PC-3 (cell line): ENCODE data around the gene SLC23A1. TPM values are rescaled to one million over a fixed set of nuclear protein-coding genes. Genes with fewer than 3 reads are reported as not detected.
A peak's percentile ranks its signal among the peaks of the same experiment; 100 is the strongest.

Source experiments
- ATAC-seq: fragments of 200-7000 bp; cut with Tn5 transposase; 2 replicates; pipeline ENCODE4 v1.9.1; 2020; ENCODE audit warnings: mild to moderate bottlenecking, moderate library complexity
- Bru-seq: library from RNA; stranded (reverse); fragments of 400-500 nt; gene quantifications from one replicate; lab custom pipeline; 2021; lab: Mats Ljungman, UMichigan
- BruChase-seq, 2 experiments: library from RNA; stranded (reverse); fragments of 400-500 nt; gene quantifications; one replicate each; lab custom pipeline; 2021; lab: Mats Ljungman, UMichigan
- BruUV-seq: library from RNA; stranded (reverse); fragments of 400-500 nt; replicated peaks from 2 replicates; lab custom pipeline; 2021; lab: Mats Ljungman, UMichigan
- CTCF ChIA-PET: fragments of 300-600 bp; sonication (Branson Sonifier 250); formaldehyde crosslinking; loops from one replicate; lab custom pipeline; 2022; ENCODE audit warnings: antibody characterized with exemption; lab: Charles Lee
- POLR2A ChIA-PET: fragments of 300-600 bp; sonication (Branson Sonifier 250); formaldehyde crosslinking; loops from one replicate; lab custom pipeline; 2022; ENCODE audit warnings: antibody characterized with exemption; ENCODE audit not compliant: unreplicated experiment; lab: Charles Lee
- DNase-seq: peaks from one replicate; pipeline ENCODE4 v3.0.0-alpha.2; 2015
- H2AFZ ChIP-seq: fragments of 300-600 bp; sonication (generic); 2 replicates; pipeline ENCODE4 v1.6.0; 2016; ENCODE audit warnings: antibody characterized with exemption, low read length
- H3F3A ChIP-seq: fragments of 300-600 bp; sonication (generic); one replicate; pipeline ENCODE4 v1.6.0; 2017; ENCODE audit warnings: antibody characterized with exemption, low read length, control low read depth, mild to moderate bottlenecking; ENCODE audit not compliant: unreplicated experiment
- H3K27ac ChIP-seq: fragments of 300-600 bp; sonication (generic); 2 replicates; pipeline ENCODE4 v1.5.1; 2016; ENCODE audit warnings: mild to moderate bottlenecking, low read length
- H3K27me3 ChIP-seq: fragments of 300-600 bp; sonication (generic); 2 replicates; pipeline ENCODE4 v1.6.1; 2016; ENCODE audit warnings: low read length, mixed read lengths
- H3K36me3 ChIP-seq: fragments of 300-600 bp; sonication (generic); 2 replicates; pipeline ENCODE4 v1.6.1; 2016; ENCODE audit warnings: low read depth, mixed run types, low read length, mixed read lengths
- H3K4me1 ChIP-seq: fragments of 300-600 bp; sonication (generic); 2 replicates; pipeline ENCODE4 v1.5.1; 2016; ENCODE audit warnings: low read length; ENCODE audit not compliant: insufficient read depth
- H3K4me2 ChIP-seq: fragments of 300-600 bp; sonication (generic); 2 replicates; pipeline ENCODE4 v1.6.0; 2016; ENCODE audit warnings: low read length
- H3K4me3 ChIP-seq: fragments of 300-600 bp; sonication (generic); 2 replicates; pipeline ENCODE4 v1.5.1; 2016; ENCODE audit warnings: mild to moderate bottlenecking, low read length, mixed read lengths
- H3K79me2 ChIP-seq: fragments of 300-600 bp; sonication (generic); 2 replicates; pipeline ENCODE4 v1.6.1; 2017; ENCODE audit warnings: low read length, mixed read lengths
- H3K9ac ChIP-seq: fragments of 300-600 bp; sonication (generic); 2 replicates; pipeline ENCODE4 v1.6.0; 2016; ENCODE audit warnings: mild to moderate bottlenecking, low read length
- H3K9me2 ChIP-seq: fragments of 300-600 bp; sonication (generic); replicated peaks from 2 replicates; pipeline ENCODE4 v1.6.1; 2016; ENCODE audit warnings: mixed run types, low read length, mixed read lengths
- H3K9me3 ChIP-seq: fragments of 300-600 bp; sonication (generic); 2 replicates; pipeline ENCODE4 v1.6.1; 2016; ENCODE audit warnings: low read length, mixed read lengths
- H4K20me1 ChIP-seq: fragments of 300-600 bp; sonication (generic); 2 replicates; pipeline ENCODE4 v1.6.1; 2016; ENCODE audit warnings: low read length, mixed read lengths
- EZH2 ChIP-seq: fragments of 300-600 bp; sonication (generic); IDR thresholded peaks from one replicate; pipeline ENCODE4 v1.6.1; 2017; ENCODE audit warnings: antibody characterized with exemption, mild to moderate bottlenecking, low read length; ENCODE audit not compliant: unreplicated experiment
- EZH2phosphoT487 ChIP-seq: fragments of 300-600 bp; sonication (generic); IDR thresholded peaks from 2 replicates; pipeline ENCODE4 v1.6.1; 2018; ENCODE audit warnings: mild to moderate bottlenecking, antibody characterized with exemption, low read length, borderline replicate concordance
- intact Hi-C: fragments of 100-400 bp; cut with micrococcal nuclease; formaldehyde crosslinking; loops from 2 replicates; pipeline ENCODE4 v1.9.0; 2023
- long read RNA-seq: library from polyadenylated mRNA; unstranded; transcript quantifications from one replicate; pipeline ENCODE4 v2.0.0, GENCODE V29; 2021; ENCODE audit not compliant: unreplicated experiment
- total RNA-seq: library from RNA; depleted of rRNA; stranded (reverse); fragments of >200 nt; gene quantifications from 2 replicates; pipeline ENCODE4 v1.2.3, GENCODE V29; 2014; rRNA removed
- TF ChIP-seq, protein P1 (sequence below): fragments of 300-600 bp; sonication (generic); conservative IDR thresholded peaks from 2 replicates; pipeline ENCODE4 v1.5.1; 2017; ENCODE audit warnings: antibody characterized with exemption, low read depth, mild to moderate bottlenecking, low read length

Gene SLC23A1
- total RNA-seq = not detected in 2 replicates
- Bru-seq, nascent RNA = percentile 6 among the genes with signal in this experiment
- percentile 14 among the genes with signal in this experiment for BruChase-seq, experiment 1, labeled RNA remaining after a 6-hour chase
- BruChase-seq, experiment 2, labeled RNA remaining after a 2-hour chase = percentile 8 among the genes with signal in this experiment
- long read RNA-seq, partial matches to known transcripts = 0 of 1 reads
- long read RNA-seq, other reads (novel, unspliced or antisense) = 1 of 1 reads

DNA sequence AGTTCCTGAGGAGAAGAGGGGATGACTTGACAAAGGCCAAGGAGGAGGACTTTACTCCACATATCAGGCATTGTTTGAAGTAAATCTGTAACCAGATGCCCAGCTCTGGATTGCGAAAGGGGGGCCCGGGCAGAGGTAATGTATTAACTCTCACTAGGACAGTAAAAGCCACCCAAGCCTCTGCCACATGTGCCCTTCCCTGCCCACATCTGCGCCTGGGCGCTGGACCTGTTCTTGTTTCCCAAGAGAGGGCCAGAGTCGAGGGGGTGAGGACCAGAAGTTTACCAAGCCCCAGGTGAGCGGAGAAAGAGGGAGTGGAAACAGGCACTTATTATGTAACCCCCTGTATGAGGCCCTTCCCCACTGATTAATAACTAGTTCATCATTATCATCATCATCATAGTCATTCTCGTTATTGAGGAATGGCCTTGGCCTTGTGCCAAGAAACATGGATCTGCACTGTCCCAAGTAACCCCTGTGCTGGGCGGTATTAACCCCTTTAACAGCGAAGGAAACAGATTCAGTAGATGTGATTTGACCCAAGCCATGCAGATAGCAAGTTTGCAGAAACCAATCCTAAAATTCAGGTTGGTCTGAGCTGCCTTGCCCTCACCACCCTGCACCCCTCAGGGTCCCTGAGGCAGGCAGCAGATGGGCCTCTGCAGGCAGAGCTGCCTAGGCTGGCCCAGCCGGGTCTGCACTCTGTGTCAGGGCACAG is at the start of gene SLC23A1:
TSS of gene SLC23A1 (minus strand) at position 23 of the 718 bp plus-strand sequence. CDS start 44 bp downstream, outside the sequence.
- intact Hi-C loops = no loop called here
- ATAC-seq (no peak), DNase-seq (no peak)
- H4K20me1 ChIP-seq = no peaks in the 10 kb centered on the region
- H3K4me2 ChIP-seq = no peak within 1 kb of the TSS
- no peaks in the 10 kb centered on the region for H3K36me3 ChIP-seq
- no peaks in the 10 kb centered on the region for H3K9me3 ChIP-seq
- no peak within 1 kb of the TSS for H3K27ac ChIP-seq
- no peaks in the 10 kb centered on the region for H3K27me3 ChIP-seq
- H3K79me2 ChIP-seq = no peaks in the 10 kb centered on the region
- no peaks in the 10 kb centered on the region for H3K9me2 ChIP-seq
- peaks cover 4% of the 10 kb centered on the region; the same call in 1 of the 2 replicates for H3K4me1 ChIP-seq
- ChIA-PET CTCF (no interaction called here), POLR2A (interaction anchor here (0.5 kb wide), 1 partner anchor 53 kb away, joined by 4 read pairs; no protein-coding TSS in a partner anchor)
- no peak within 1 kb of the TSS for H2AFZ ChIP-seq
- TF ChIP-seq EZH2 (no peak), EZH2phosphoT487 (no peak)
- TF ChIP-seq, protein P1, sequence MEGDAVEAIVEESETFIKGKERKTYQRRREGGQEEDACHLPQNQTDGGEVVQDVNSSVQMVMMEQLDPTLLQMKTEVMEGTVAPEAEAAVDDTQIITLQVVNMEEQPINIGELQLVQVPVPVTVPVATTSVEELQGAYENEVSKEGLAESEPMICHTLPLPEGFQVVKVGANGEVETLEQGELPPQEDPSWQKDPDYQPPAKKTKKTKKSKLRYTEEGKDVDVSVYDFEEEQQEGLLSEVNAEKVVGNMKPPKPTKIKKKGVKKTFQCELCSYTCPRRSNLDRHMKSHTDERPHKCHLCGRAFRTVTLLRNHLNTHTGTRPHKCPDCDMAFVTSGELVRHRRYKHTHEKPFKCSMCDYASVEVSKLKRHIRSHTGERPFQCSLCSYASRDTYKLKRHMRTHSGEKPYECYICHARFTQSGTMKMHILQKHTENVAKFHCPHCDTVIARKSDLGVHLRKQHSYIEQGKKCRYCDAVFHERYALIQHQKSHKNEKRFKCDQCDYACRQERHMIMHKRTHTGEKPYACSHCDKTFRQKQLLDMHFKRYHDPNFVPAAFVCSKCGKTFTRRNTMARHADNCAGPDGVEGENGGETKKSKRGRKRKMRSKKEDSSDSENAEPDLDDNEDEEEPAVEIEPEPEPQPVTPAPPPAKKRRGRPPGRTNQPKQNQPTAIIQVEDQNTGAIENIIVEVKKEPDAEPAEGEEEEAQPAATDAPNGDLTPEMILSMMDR = no peak
- no peak within 1 kb of the TSS for H3K9ac ChIP-seq
- H3K4me3 ChIP-seq = no peak within 1 kb of the TSS
- BruUV-seq = no TSS peak
- no peaks in the 10 kb centered on the region for H3F3A ChIP-seq

DNA sequence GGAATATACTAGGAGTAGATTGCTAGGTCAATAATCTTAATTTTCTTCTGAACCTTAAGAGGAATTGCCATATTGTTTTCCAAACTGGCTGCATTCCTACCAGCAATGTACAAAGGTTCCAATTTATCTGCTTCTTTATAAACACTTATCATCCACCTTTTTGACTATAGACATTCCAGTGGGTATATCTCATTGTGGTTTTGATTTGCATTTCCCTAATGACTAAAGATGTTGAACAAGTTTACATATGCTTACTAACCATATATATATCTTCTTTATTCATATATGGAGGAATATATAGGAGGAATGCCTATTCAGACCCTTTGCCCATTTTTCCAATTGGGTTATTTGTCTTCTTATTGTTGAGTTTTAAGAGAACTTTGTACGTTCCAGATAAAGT is 48.6 kb upstream of the SLC23A1 start:
- H3K9ac ChIP-seq = no peak overlapping the region
- no peaks in the 10 kb centered on the region for H3K27me3 ChIP-seq
- no peaks in the 10 kb centered on the region for H3K9me3 ChIP-seq
- TF ChIP-seq, protein P1 = no peak
- no peak for TF ChIP-seq EZH2
- TF ChIP-seq EZH2phosphoT487 = no peak
- intact Hi-C loops = no loop called here
- ChIA-PET POLR2A (no interaction called here), CTCF (no interaction called here)
- no peaks in the 10 kb centered on the region for H3K4me1 ChIP-seq
- H2AFZ ChIP-seq = no peak overlapping the region
- H3K36me3 ChIP-seq = no peaks in the 10 kb centered on the region
- H3K4me2 ChIP-seq = no peak overlapping the region
- no peaks in the 10 kb centered on the region for H3F3A ChIP-seq
- no peak overlapping the region for H3K4me3 ChIP-seq
- no peaks in the 10 kb centered on the region for H3K9me2 ChIP-seq
- no peaks in the 10 kb centered on the region for H4K20me1 ChIP-seq
- H3K27ac ChIP-seq = no peak overlapping the region
- no TSS peak for BruUV-seq
- DNase-seq (no peak), ATAC-seq (no peak)
- H3K79me2 ChIP-seq = no peaks in the 10 kb centered on the region

DNA sequence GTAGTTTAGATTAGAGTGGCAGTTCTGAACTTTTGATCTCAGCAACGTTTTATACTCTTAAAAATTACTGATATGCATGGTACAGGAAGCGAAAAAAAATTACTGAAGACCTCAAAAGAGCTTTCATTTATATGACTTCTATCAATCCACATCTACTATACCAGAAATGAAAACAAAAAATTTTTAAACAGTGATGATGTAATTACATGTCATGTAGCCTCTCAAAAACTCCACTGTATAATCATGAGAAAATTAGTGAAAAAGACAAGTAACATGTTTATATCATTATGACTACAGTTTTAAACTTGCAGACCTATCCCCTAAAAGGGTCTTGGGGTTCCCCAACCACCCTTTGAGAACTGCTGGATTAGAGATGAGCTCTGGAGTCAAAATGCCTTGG is 46.9 kb upstream of the SLC23A1 start:
- intact Hi-C loops = no loop called here
- H3K9me2 ChIP-seq = no peaks in the 10 kb centered on the region
- no peaks in the 10 kb centered on the region for H3K79me2 ChIP-seq
- no peaks in the 10 kb centered on the region for H3K9me3 ChIP-seq
- no peak overlapping the region for H2AFZ ChIP-seq
- H3K36me3 ChIP-seq = no peaks in the 10 kb centered on the region
- no peaks in the 10 kb centered on the region for H4K20me1 ChIP-seq
- TF ChIP-seq EZH2phosphoT487 = no peak
- TF ChIP-seq EZH2 = no peak
- TF ChIP-seq, protein P1 = no peak
- H3K4me3 ChIP-seq = no peak overlapping the region
- H3K27ac ChIP-seq = no peak overlapping the region
- no peaks in the 10 kb centered on the region for H3F3A ChIP-seq
- no peak overlapping the region for H3K9ac ChIP-seq
- CTCF ChIA-PET = no interaction called here
- DNase-seq = no peak
- POLR2A ChIA-PET = no interaction called here
- H3K27me3 ChIP-seq = no peaks in the 10 kb centered on the region
- H3K4me1 ChIP-seq = no peaks in the 10 kb centered on the region
- no peak for ATAC-seq
- no peak overlapping the region for H3K4me2 ChIP-seq
- BruUV-seq = no TSS peak
